GM21825 (cell line): ENCODE data around the gene ZNF326.

Experiments
- ATAC-seq: cut with Tn5 transposase; IDR thresholded peaks from one replicate; pipeline ENCODE4 v1.9.1; 2021; ENCODE audit warnings: mild to moderate bottlenecking, moderate library complexity; ENCODE audit not compliant: unreplicated experiment

ZNF326 gene

DNA sequence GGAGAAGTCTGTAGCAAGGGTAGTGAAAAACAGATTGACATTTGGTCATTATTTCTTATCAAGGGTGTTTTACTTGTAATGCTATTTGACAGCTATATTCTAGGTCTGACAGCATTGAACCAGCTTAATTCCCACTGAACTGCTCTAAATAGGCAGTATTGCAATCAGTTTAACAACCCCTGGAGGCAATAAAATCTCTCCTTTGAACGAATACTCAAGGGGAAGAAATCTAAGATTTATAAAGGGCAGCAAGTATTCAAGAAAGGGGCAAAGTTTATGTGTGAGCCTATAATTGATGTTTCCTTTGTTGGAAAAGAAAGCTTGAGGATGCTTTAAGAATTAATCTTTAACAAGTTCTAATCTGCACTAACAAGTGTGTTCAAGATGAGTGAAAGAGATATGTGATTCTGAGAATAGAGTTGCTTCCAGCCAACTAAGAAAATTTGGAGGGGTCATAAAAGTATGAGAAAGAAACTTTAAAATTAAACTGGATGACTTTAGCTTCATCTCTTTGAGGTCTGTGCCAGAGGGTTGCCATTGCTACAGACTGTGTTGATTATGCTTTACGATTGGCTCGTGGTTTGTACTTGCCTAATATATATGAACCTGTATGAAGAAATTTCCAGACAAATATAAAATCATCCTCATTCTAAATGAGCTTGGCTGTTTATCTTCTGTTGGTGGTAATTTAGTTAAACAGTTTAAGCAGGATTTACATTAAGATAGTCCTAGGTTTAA, 72.5 kb downstream of the ZNF326 start:
- ATAC-seq, result no peak

DNA sequence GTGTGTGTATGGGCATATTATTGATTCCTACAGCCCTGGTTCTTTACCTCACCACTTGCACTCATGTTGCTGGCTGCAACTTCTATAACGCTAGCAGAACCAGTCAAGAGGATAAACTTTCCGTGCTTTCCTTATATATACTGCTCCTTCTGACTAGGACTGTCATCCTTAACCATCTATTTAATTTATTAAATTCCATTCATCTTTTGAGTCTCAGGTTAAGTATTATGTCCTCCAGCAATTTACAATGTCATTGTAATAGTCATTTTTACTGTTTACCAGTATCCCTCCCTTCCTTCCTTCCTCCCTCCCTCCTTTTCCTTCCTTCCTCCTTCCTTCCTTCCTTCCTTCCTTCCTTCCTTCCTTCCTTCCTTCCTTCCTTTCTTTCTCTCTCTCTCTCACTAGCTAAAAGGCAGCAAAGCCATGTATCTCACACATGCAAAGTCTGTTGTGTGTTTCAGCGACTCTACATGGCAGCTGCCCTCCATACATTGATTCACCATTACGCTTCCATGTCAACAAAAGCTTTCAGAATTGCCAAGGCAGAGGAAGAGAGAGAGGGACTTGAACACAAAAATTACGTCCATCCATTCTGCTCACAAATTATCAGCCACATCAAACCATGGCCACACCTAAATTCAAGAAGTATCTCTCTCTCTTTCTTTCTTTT, 73.8 kb downstream of the ZNF326 start:
- ATAC-seq, result no peak

DNA sequence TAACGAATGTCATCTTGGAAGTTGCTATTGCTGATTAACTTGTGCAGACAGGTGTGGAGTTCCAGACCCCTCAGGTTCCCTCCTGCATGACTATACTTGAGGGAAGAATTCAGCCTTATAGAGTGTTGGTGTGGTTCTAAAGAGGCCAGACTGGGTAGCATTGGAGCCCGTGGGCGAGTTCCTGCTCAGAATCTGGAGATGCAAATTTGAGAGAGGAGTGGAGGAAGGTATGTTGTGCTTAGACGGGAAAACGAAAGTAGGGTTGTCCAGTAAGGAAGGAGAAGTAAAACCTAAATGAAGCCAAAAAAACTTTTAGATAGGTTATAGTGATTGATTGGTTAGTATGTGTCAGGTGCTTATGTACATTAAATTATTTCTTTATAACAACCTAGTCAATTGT, 79.2 kb downstream of the ZNF326 start:
- ATAC-seq, result peak; percentile 61

DNA sequence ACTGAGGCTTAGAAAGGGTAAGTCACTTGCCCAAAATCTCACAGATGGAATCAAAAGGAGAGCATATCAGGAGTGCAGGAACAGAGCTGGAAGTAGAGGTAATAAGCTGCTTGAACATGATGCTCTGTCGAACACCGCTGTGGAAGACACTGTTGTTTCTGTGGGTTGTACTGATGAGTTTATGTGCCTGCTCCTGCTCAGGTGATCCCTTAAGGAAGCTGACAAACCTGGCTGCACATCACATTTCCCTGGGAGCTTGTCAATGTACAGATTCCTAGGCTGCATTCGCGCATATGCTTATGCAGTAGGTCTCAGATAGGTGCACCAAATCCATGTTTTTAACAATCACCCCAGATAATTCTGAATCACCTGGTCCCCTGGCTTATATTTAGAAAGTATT, 79.7 kb downstream of the ZNF326 start:
- ATAC-seq, result no peak

DNA sequence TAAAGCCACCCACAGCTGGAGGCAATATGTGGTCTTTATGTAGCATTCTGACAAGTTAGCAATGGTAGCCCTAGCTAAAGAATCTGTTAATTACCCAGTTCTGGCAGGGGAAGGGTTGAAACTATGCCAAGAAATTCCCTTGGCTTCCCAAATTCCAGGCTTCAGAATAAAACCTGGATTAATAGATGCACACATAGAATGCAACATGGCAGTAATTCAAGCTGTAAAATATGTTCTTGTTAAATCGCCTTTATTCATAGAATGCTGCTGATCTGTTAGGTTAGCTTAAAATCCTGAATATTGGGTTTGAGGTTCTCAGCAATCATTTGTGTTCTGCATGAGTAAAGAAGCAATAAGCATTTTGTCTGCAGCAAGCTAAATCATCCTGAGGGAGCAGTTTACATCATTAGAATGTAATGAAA, 80.1 kb downstream of the ZNF326 start:
- ATAC-seq, result no peak

DNA sequence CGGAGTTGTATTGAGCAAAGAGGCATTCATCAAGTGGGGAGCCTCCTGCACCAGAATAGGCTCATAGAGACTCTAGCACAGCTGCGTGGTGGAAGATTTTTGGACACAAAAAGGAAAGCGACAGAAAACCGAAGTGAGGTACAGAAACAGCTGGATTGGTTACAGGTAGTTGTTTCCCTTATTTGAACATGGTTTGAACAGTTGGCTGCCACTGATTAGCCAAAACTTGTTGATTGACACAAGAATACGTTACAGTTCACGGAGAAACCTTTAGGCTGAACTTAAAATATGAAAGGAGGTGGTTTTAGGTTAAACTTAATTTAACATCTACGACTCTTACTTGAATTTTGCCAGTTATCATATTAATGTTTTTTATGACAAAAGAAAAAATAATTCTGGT, 89.1 kb downstream of the ZNF326 start:
- ATAC-seq, result no peak
